ENCODE results near the gene ACTMAP.

- TF ChIP-seq CTCF (IDR thresholded peaks at IDR 0.05) (no peak), EP300 (IDR thresholded peaks at IDR 0.05) (no peak), POLR2A (IDR thresholded peaks at IDR 0.05) (no peak)
These were observed 50.2 kb downstream of the ACTMAP start for GRCh38 chr19:40700083-40700482.

All from sigmoid colon (tissue), 4 donors.